Bronchial epithelial cell (primary cell): ENCODE data around the gene NAA11. TPM values are rescaled to one million over a fixed set of nuclear protein-coding genes. Genes with fewer than 3 reads are reported as not detected.

Experiments used
- DNase-seq: peaks from one replicate; pipeline ENCODE4 v3.0.0-alpha.2; 2010; ENCODE audit warnings: low read depth
- FAIRE-seq: peaks from 2 replicates; lab custom pipeline; 2011; peaks lifted over from hg19 to GRCh38; lab: Jason Lieb, UNC
- H3K27me3 ChIP-seq: 2 replicates; pipeline ENCODE4 v1.5.1; 2011; ENCODE audit warnings: low read length; ENCODE audit not compliant: control insufficient read depth, insufficient read depth
- H3K36me3 ChIP-seq: 2 replicates; pipeline ENCODE4 v1.5.1; 2011; ENCODE audit warnings: low read length; ENCODE audit not compliant: control insufficient read depth, insufficient read depth
- H3K4me3 ChIP-seq: 2 replicates; pipeline ENCODE4 v1.5.1; 2011; ENCODE audit warnings: mild to moderate bottlenecking, low read depth, low read length, control low read depth
- total RNA-seq: library from RNA; depleted of rRNA; stranded (reverse); fragments of >200 nt; gene quantifications from 2 replicates; pipeline ENCODE4 v1.2.1, GENCODE V29; 2014
- TF ChIP-seq, protein P1 (sequence below): IDR thresholded peaks from 2 replicates; pipeline ENCODE4 v1.5.1; 2011; ENCODE audit warnings: mild to moderate bottlenecking, moderate library complexity, low read length, control low read depth, inconsistent platforms; ENCODE audit not compliant: insufficient read depth, severe bottlenecking

The NAA11 gene
- total RNA-seq = not detected in 2 replicates

DNA sequence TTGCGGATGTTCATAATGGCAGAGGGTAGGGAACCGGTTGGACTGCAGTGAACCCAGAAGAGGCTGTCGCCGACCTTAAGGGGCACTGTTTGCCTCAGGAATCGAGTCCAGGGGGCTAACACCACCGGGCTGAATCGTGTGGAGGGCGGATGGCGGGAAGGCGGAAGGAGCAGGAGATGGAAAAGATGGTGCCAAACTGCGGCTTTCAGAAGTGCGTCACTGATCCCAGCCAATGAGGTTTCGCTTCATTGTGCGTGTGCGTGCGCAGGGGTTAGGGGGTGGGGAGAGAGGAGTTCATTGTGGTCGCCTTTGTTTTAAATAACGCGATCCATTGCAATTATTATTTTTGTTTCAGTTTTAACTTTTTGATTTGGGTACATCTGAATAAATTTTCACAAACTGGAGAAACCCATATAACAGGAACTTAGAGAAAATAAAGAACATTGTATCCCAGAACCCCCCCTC lies at the start of gene NAA11:
TSS of gene NAA11 (minus strand) at position 198 of the 465 bp plus-strand sequence. CDS start at position 14, 184 bp downstream.
- DNase-seq (no peak), FAIRE-seq (no peak)
- no peaks in the 10 kb centered on the region for H3K27me3 ChIP-seq
- TF ChIP-seq, protein P1, sequence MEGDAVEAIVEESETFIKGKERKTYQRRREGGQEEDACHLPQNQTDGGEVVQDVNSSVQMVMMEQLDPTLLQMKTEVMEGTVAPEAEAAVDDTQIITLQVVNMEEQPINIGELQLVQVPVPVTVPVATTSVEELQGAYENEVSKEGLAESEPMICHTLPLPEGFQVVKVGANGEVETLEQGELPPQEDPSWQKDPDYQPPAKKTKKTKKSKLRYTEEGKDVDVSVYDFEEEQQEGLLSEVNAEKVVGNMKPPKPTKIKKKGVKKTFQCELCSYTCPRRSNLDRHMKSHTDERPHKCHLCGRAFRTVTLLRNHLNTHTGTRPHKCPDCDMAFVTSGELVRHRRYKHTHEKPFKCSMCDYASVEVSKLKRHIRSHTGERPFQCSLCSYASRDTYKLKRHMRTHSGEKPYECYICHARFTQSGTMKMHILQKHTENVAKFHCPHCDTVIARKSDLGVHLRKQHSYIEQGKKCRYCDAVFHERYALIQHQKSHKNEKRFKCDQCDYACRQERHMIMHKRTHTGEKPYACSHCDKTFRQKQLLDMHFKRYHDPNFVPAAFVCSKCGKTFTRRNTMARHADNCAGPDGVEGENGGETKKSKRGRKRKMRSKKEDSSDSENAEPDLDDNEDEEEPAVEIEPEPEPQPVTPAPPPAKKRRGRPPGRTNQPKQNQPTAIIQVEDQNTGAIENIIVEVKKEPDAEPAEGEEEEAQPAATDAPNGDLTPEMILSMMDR = no peak
- no peak within 1 kb of the TSS for H3K4me3 ChIP-seq
- no peaks in the 10 kb centered on the region for H3K36me3 ChIP-seq

DNA sequence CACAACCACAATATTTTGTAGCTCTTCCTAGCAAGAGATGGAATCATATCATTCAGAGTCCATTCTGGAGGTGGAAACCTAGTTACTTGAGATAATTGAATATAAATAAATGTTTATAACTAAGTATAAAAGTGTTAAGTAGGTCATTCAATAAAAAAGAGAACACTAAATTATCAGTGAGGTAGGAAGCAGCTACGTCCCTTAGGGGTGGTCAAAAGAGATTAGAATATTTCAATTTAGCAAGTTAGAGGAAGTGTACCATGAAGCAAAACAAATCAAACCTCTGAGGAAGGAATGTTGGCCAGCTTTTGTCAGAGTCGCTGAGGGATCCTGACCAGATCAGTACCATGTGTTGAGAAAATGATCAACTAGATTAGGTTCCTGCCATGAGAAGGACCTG lies 44.2 kb upstream of the NAA11 start:
- no peaks in the 10 kb centered on the region for H3K27me3 ChIP-seq
- FAIRE-seq (peak; percentile 70), DNase-seq (no peak)
- TF ChIP-seq, protein P1 = no peak
- H3K4me3 ChIP-seq = no peak overlapping the region
- no peaks in the 10 kb centered on the region for H3K36me3 ChIP-seq

DNA sequence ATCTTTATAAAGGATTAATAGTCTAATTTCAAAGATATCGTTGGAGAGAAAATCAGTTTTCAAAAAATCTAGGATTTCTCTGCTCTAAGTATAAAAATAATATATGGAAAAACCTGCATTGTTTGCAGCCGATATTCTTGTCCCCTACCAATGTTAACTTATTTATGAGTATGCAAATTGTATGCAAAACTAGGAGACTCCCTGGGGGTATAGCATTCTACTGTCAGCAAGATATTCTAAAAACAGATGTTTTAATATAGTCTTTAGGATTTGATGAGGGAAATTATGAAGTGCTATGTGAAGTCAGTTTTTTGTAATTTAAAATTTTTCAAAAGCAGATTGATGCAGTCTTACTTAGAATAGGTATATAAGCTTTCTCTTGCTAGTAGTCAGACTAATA lies 41.2 kb upstream of the NAA11 start:
- TF ChIP-seq, protein P1 = no peak
- H3K27me3 ChIP-seq = no peaks in the 10 kb centered on the region
- FAIRE-seq = no peak
- no peak overlapping the region for H3K4me3 ChIP-seq
- DNase-seq = no peak
- H3K36me3 ChIP-seq = no peaks in the 10 kb centered on the region

DNA sequence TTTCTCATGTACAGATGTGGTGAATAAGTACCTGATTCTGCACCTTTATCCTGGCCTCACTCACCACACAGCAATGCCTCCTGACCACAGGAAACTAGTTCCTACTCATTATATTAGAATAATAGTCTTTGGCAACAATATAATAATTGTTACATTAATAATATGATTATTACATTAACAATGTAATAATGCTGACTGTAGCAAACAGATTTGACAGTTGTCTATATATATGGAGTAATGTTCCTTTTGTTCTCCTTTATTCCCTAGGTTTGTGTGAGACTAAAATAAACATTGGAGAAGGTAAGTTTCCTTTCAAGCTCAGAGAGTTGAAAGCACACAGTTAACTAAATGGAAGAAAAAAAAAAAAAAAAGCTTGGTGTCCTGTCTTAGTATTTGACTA lies 40.6 kb upstream of the NAA11 start:
- H3K27me3 ChIP-seq = no peaks in the 10 kb centered on the region
- no peaks in the 10 kb centered on the region for H3K36me3 ChIP-seq
- H3K4me3 ChIP-seq = no peak overlapping the region
- TF ChIP-seq, protein P1 = no peak
- FAIRE-seq (no peak), DNase-seq (peak; percentile 13)

DNA sequence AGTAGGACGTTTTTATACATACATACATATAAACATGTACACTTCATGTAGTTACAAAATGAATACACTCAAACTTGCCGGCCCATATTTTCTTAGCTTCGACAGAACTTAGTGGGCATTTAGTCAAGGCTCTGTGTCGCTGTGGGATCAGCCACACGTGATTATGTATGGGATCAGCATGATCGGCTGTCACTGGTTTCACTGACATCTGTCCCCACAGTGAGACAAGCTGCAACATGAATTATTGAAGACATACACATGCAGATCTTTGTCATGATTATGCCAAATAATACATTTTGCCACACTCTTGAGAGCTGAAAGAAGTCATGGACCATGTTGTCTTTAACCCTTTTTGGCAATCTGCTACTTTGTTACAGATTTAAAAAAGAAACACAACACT lies 38.2 kb upstream of the NAA11 start:
- TF ChIP-seq, protein P1 = no peak
- Histone ChIP-seq H3K4me3 (no peak overlapping the region), H3K27me3 (no peaks in the 10 kb centered on the region), H3K36me3 (no peaks in the 10 kb centered on the region)
- DNase-seq (no peak), FAIRE-seq (no peak)

DNA sequence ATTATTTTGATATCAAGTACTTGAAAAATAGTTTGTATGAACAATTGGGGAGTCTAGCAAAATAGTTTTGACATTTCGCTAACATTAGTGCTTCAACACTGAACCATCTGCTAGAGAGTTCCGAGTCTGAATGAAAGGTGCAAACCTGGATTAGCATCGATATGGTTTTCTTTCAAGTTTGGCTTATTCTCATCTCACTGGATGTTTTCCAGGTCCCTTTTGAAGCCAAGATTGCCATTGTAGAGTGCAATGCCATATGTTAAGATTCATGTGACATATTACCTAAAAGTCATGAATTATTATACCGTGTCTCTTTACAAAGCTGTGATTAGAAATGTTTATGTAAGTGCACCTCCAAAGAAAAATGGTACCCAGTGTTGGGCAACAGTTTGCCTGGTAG lies 36.8 kb upstream of the NAA11 start:
- Histone ChIP-seq H3K36me3 (no peaks in the 10 kb centered on the region), H3K4me3 (no peak overlapping the region), H3K27me3 (no peaks in the 10 kb centered on the region)
- FAIRE-seq (no peak), DNase-seq (no peak)
- TF ChIP-seq, protein P1 = no peak
